ENCODE data around the gene MYO3B.

The MYO3B gene

GRCh38 chr2:170577356-170577755, 399.4 kb downstream of the MYO3B start:
- no peaks in the 10 kb centered on the region for H3K36me3 ChIP-seq (ENCODE audit: low read length)
- H3K9me3 ChIP-seq (ENCODE audit: insufficient read depth, low read length), result no peaks in the 10 kb centered on the region
- H2AFZ ChIP-seq (ENCODE audit: low read depth, low read length, severe bottlenecking), result no peak overlapping the region
- H3K79me2 ChIP-seq (ENCODE audit: insufficient read depth, low read length), result no peaks in the 10 kb centered on the region
- no peak overlapping the region for H3K9ac ChIP-seq (ENCODE audit: low read length)
- H3K4me2 ChIP-seq (ENCODE audit: low read depth, low read length, poor library complexity, severe bottlenecking), result no peak overlapping the region
- no peak overlapping the region for H3K4me3 ChIP-seq (ENCODE audit: insufficient read depth, low read length, poor library complexity, severe bottlenecking)
- TF ChIP-seq CTCF (IDR thresholded peaks at IDR 0.05; ENCODE audit: insufficient read depth, low read length, poor library complexity, severe bottlenecking) (no peak), EZH2phosphoT487 (conservative IDR thresholded peaks at IDR 0.05; ENCODE audit: low read length) (no peak)
- no peaks in the 10 kb centered on the region for H3K9me2 ChIP-seq (replicated peaks; ENCODE audit: insufficient read depth, low read length)
- no peak overlapping the region for H3K27ac ChIP-seq (ENCODE audit: low read depth, low read length)
- H4K20me1 ChIP-seq (ENCODE audit: low read depth, low read length), result no peaks in the 10 kb centered on the region
- H3K27me3 ChIP-seq (ENCODE audit: low read length), result no peaks in the 10 kb centered on the region
- H3F3A ChIP-seq (ENCODE audit: insufficient read depth), result no peaks in the 10 kb centered on the region

- Histone ChIP-seq H3K4me2 (ENCODE audit: low read depth, low read length, poor library complexity, severe bottlenecking) (no peak overlapping the region), H3K9me2 (replicated peaks; ENCODE audit: insufficient read depth, low read length) (no peaks in the 10 kb centered on the region), H3F3A (ENCODE audit: insufficient read depth) (no peaks in the 10 kb centered on the region), H3K27me3 (ENCODE audit: low read length) (no peaks in the 10 kb centered on the region), H2AFZ (ENCODE audit: low read depth, low read length, severe bottlenecking) (no peak overlapping the region), H3K79me2 (ENCODE audit: insufficient read depth, low read length) (no peaks in the 10 kb centered on the region), H3K9me3 (ENCODE audit: insufficient read depth, low read length) (no peaks in the 10 kb centered on the region), H3K27ac (ENCODE audit: low read depth, low read length) (no peak overlapping the region), H3K4me3 (ENCODE audit: insufficient read depth, low read length, poor library complexity, severe bottlenecking) (no peak overlapping the region), H3K36me3 (ENCODE audit: low read length) (no peaks in the 10 kb centered on the region), H4K20me1 (ENCODE audit: low read depth, low read length) (no peaks in the 10 kb centered on the region), H3K9ac (ENCODE audit: low read length) (no peak overlapping the region)
- TF ChIP-seq CTCF (IDR thresholded peaks at IDR 0.05; ENCODE audit: insufficient read depth, low read length, poor library complexity, severe bottlenecking) (no peak), EZH2phosphoT487 (conservative IDR thresholded peaks at IDR 0.05; ENCODE audit: low read length) (no peak)
Measured at GRCh38 chr2:170578606-170579005, 400.7 kb downstream of the MYO3B start.

DNA sequence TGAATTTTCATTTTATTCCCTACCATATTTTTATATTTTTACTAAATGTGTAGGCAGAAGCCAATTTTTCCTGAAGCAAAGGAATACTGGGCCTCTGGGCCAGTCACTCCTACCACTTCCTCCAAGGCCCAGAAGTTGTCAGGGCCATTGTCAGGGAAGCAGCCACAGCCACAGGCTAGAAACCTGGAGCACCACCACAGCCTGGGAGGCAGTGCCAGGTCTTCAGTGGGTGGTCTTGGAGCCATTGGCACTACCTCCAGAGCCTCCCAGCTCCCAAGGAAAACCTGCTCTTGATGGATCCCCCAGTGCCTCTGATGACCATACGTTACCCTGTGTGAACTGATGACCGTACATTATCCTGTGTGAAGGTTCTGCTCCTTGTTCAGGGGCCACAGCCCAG, 401.6 kb downstream of the MYO3B start:
- H3K9ac ChIP-seq (ENCODE audit: low read length), result no peak overlapping the region
- no peaks in the 10 kb centered on the region for H4K20me1 ChIP-seq (ENCODE audit: low read depth, low read length)
- H3K9me3 ChIP-seq (ENCODE audit: insufficient read depth, low read length), result no peaks in the 10 kb centered on the region
- TF ChIP-seq CTCF (IDR thresholded peaks at IDR 0.05; ENCODE audit: insufficient read depth, low read length, poor library complexity, severe bottlenecking) (no peak), EZH2phosphoT487 (conservative IDR thresholded peaks at IDR 0.05; ENCODE audit: low read length) (no peak)
- H3K36me3 ChIP-seq (ENCODE audit: low read length), result no peaks in the 10 kb centered on the region
- H3K9me2 ChIP-seq (replicated peaks; ENCODE audit: insufficient read depth, low read length), result no peaks in the 10 kb centered on the region
- H3K27ac ChIP-seq (ENCODE audit: low read depth, low read length), result no peak overlapping the region
- no peaks in the 10 kb centered on the region for H3K27me3 ChIP-seq (ENCODE audit: low read length)
- no peak overlapping the region for H3K4me3 ChIP-seq (ENCODE audit: insufficient read depth, low read length, poor library complexity, severe bottlenecking)
- no peak overlapping the region for H2AFZ ChIP-seq (ENCODE audit: low read depth, low read length, severe bottlenecking)
- no peak overlapping the region for H3K4me2 ChIP-seq (ENCODE audit: low read depth, low read length, poor library complexity, severe bottlenecking)
- no peaks in the 10 kb centered on the region for H3F3A ChIP-seq (ENCODE audit: insufficient read depth)
- H3K79me2 ChIP-seq (ENCODE audit: insufficient read depth, low read length), result no peaks in the 10 kb centered on the region

All from SU-DHL-6 (cell line).